HCT116 (cell line): Measurements from ENCODE around the gene AK4. TPM values are rescaled to one million over a fixed set of nuclear protein-coding genes. Genes with fewer than 3 reads are reported as not detected.
A peak's percentile ranks its signal among the peaks of the same experiment; 100 is the strongest.

ENCODE experiments used
- ATAC-seq: fragments of 200-7000 bp; cut with Tn5 transposase; 2 replicates; pipeline ENCODE4 v1.9.1; 2020; ENCODE audit warnings: mild to moderate bottlenecking, moderate library complexity
- BruUV-seq: library from RNA; stranded (reverse); fragments of 400-500 nt; replicated peaks from 2 replicates; lab custom pipeline; 2021; lab: Mats Ljungman, UMichigan
- CTCF ChIA-PET: fragments of 300-600 bp; sonication (Branson Sonifier 250); formaldehyde crosslinking; loops from one replicate; lab custom pipeline; 2021; ENCODE audit warnings: antibody characterized with exemption; lab: Charles Lee
- POLR2A ChIA-PET: fragments of 300-600, 350-600 bp; sonication (Branson Sonifier 250); formaldehyde crosslinking; loops from one replicate; lab custom pipeline; 2021; ENCODE audit warnings: antibody characterized with exemption; lab: Charles Lee
- RAD21 ChIA-PET, 2 experiments: fragments of 300-600 bp; sonication (Branson Sonifier 250); formaldehyde crosslinking; loops; one replicate each; lab custom pipeline; 2023; ENCODE audit warnings: low total read pairs in 2 of 2; ENCODE audit not compliant: uncharacterized antibody in 2 of 2, unreplicated experiment in 2 of 2, low non-redundant PET in 1 of 2; lab: Charles Lee
- DNase-seq: peaks from one replicate; pipeline ENCODE4 v3.0.0-alpha.2; 2010; ENCODE audit warnings: low read depth, low spot score
- H2AFZ ChIP-seq: fragments of 200-600 bp; shearing (Covaris generic), sonication (generic); 2 replicates; pipeline ENCODE4 v1.6.1; 2017; ENCODE audit warnings: low read depth, mixed run types, mixed read lengths, antibody characterized with exemption, low read length; ENCODE audit not compliant: poor library complexity, severe bottlenecking
- H3K27ac ChIP-seq: 2 replicates; pipeline ENCODE4 v1.5.1; 2012; ENCODE audit warnings: low read depth, low read length
- H3K27me3 ChIP-seq: fragments of 200-600 bp; sonication (generic); 2 replicates; pipeline ENCODE4 v1.6.1; 2016; ENCODE audit warnings: mixed run types, low read length, mixed read lengths; ENCODE audit not compliant: insufficient read depth
- H3K36me3 ChIP-seq, 2 experiments: fragments of 200-500 bp in 1 of 2; fragments of 200-600 bp in 1 of 2; sonication (Bioruptor generic) in 1 of 2; sonication (generic) in 1 of 2; 2 replicates each; pipeline versions ENCODE4 v1.5.1 to v1.6.1; 2014 to 2016; ENCODE audit warnings: low read length in 2 of 2, inconsistent platforms in 1 of 2, mixed read lengths in 1 of 2, mixed run types in 1 of 2; ENCODE audit not compliant: insufficient read depth in 2 of 2, control insufficient read depth in 1 of 2
- H3K4me1 ChIP-seq, 2 experiments: fragments of 200-600 bp in 1 of 2; sonication (generic) in 1 of 2; 2 replicates each; pipeline versions ENCODE4 v1.5.1 to v1.6.1; 2012 to 2017; ENCODE audit warnings: low read length in 2 of 2, inconsistent platforms in 1 of 2, mild to moderate bottlenecking in 1 of 2, mixed read lengths in 1 of 2, mixed run types in 1 of 2, moderate library complexity in 1 of 2; ENCODE audit not compliant: insufficient read depth in 2 of 2, control insufficient read depth in 1 of 2
- H3K4me2 ChIP-seq: fragments of 200-600 bp; sonication (generic); 2 replicates; pipeline ENCODE4 v1.6.1; 2017; ENCODE audit warnings: mixed run types, low read length, mixed read lengths
- H3K4me3 ChIP-seq, 2 experiments: fragments of 200-600 bp in 1 of 2; sonication (generic) in 1 of 2; replicated peaks in 1 of 2; 2 replicates each; pipeline ENCODE4 v1.5.1; 2011 to 2016; ENCODE audit warnings: low read length in 2 of 2, control low read depth in 1 of 2, low read depth in 1 of 2, mild to moderate bottlenecking in 1 of 2, mixed read lengths in 1 of 2, mixed run types in 1 of 2
- H3K79me2 ChIP-seq: fragments of 200-600 bp; sonication (generic); 2 replicates; pipeline ENCODE4 v1.6.1; 2017; ENCODE audit warnings: mild to moderate bottlenecking, mixed run types, low read length, moderate library complexity, mixed read lengths; ENCODE audit not compliant: insufficient read depth
- H3K9ac ChIP-seq: fragments of 200-600 bp; sonication (generic); 2 replicates; pipeline ENCODE4 v1.6.1; 2016; ENCODE audit warnings: low read length, mixed read lengths
- H3K9me2 ChIP-seq: fragments of 200-600 bp; sonication (generic), shearing (Covaris generic); 2 replicates; pipeline ENCODE4 v1.6.1; 2017; ENCODE audit warnings: mixed run types, mild to moderate bottlenecking, moderate library complexity; ENCODE audit not compliant: insufficient read depth
- H3K9me3 ChIP-seq, 2 experiments: fragments of 200-500 bp in 1 of 2; fragments of 200-600 bp in 1 of 2; sonication (Bioruptor generic) in 1 of 2; sonication (generic) in 1 of 2; 2 replicates each; pipeline ENCODE4 v1.6.1; 2014 to 2017; ENCODE audit warnings: low read length in 2 of 2, mixed read lengths in 2 of 2, inconsistent platforms in 1 of 2, low read depth in 1 of 2, mild to moderate bottlenecking in 1 of 2, mixed run types in 1 of 2, moderate library complexity in 1 of 2; ENCODE audit not compliant: control insufficient read depth in 1 of 2, insufficient read depth in 1 of 2
- H4K20me1 ChIP-seq: fragments of 200-600 bp; sonication (generic), shearing (Covaris generic); 2 replicates; pipeline ENCODE4 v1.6.1; 2017; ENCODE audit warnings: mixed run types, mild to moderate bottlenecking, moderate library complexity; ENCODE audit not compliant: insufficient read depth
- CBX3 ChIP-seq: IDR thresholded peaks from 2 replicates; pipeline ENCODE4 v1.6.1; 2012; ENCODE audit warnings: low read depth
- CEBPB ChIP-seq: IDR thresholded peaks from 2 replicates; pipeline ENCODE4 v1.6.1; 2012; ENCODE audit warnings: low read depth
- EGR1 ChIP-seq: IDR thresholded peaks from 2 replicates; pipeline ENCODE4 v1.6.1; 2012; ENCODE audit warnings: low read depth
- ELF1 ChIP-seq: IDR thresholded peaks from 2 replicates; pipeline ENCODE4 v1.6.1; 2012; ENCODE audit warnings: low read depth, borderline replicate concordance
- EZH2 ChIP-seq: fragments of 200-600 bp; sonication (generic); IDR thresholded peaks from 2 replicates; pipeline ENCODE4 v1.6.1; 2017; ENCODE audit warnings: antibody characterized with exemption, mixed run types
- EZH2phosphoT487 ChIP-seq: fragments of 200-600 bp; IDR thresholded peaks from 2 replicates; pipeline ENCODE4 v1.6.1; 2018; ENCODE audit warnings: antibody characterized with exemption, borderline replicate concordance
- JUND ChIP-seq: IDR thresholded peaks from 2 replicates; pipeline ENCODE4 v1.6.1; 2012
- POLR2A ChIP-seq: IDR thresholded peaks from 2 replicates; pipeline ENCODE4 v1.7.0; 2011; ENCODE audit warnings: borderline replicate concordance; ENCODE audit not compliant: insufficient read depth, insufficient read length; ENCODE audit errors: extremely low read depth
- RAD21 ChIP-seq: IDR thresholded peaks from 2 replicates; pipeline ENCODE4 v1.6.1; 2012; ENCODE audit warnings: low read depth, mild to moderate bottlenecking
- SIN3A ChIP-seq: IDR thresholded peaks from 2 replicates; pipeline ENCODE4 v1.6.1; 2012; ENCODE audit warnings: low read depth
- SRF ChIP-seq: IDR thresholded peaks from 2 replicates; pipeline ENCODE4 v1.6.1; 2012; ENCODE audit warnings: low read depth
- ZFX ChIP-seq: fragments of 450-650 bp; IDR thresholded peaks from 2 replicates; pipeline ENCODE4 v1.6.1; 2017
- intact Hi-C: fragments of 100-400 bp; cut with micrococcal nuclease; formaldehyde crosslinking; loops from 2 replicates; pipeline ENCODE4 v1.10.0; 2022
- total RNA-seq: library from RNA; stranded (reverse); gene quantifications from one replicate; pipeline ENCODE4 v1.2.1, GENCODE V29; 2021; ENCODE audit not compliant: unreplicated experiment
- TF ChIP-seq, protein P1 (sequence below): IDR thresholded peaks from 2 replicates; pipeline ENCODE4 v1.6.1; 2012
- TF ChIP-seq, protein P2 (sequence below): IDR thresholded peaks from 2 replicates; pipeline ENCODE4 v1.6.1; 2012
- TF ChIP-seq, protein P3 (sequence below), 3 experiments: fragments of 200-600 bp in 1 of 3; sonication (generic) in 1 of 3; IDR thresholded peaks in 2 of 3; conservative IDR thresholded peaks in 1 of 3; 2 replicates each; pipeline ENCODE4 v1.5.1; 2012 to 2017; ENCODE audit warnings: low read depth in 2 of 3, low read length in 2 of 3, antibody characterized with exemption in 1 of 3, borderline replicate concordance in 1 of 3, control low read depth in 1 of 3, mild to moderate bottlenecking in 1 of 3, mixed read lengths in 1 of 3, mixed run types in 1 of 3, moderate library complexity in 1 of 3; ENCODE audit not compliant: insufficient read depth in 1 of 3
- TF ChIP-seq, protein P4 (sequence below): IDR thresholded peaks from 2 replicates; pipeline ENCODE4 v1.6.1; 2011; ENCODE audit warnings: mild to moderate bottlenecking, low read length, moderate library complexity; ENCODE audit not compliant: insufficient replicate concordance; ENCODE audit errors: extremely low read depth

AK4 gene
- total RNA-seq, 1 experiment from 2014 or later, result 51.5 TPM

DNA sequence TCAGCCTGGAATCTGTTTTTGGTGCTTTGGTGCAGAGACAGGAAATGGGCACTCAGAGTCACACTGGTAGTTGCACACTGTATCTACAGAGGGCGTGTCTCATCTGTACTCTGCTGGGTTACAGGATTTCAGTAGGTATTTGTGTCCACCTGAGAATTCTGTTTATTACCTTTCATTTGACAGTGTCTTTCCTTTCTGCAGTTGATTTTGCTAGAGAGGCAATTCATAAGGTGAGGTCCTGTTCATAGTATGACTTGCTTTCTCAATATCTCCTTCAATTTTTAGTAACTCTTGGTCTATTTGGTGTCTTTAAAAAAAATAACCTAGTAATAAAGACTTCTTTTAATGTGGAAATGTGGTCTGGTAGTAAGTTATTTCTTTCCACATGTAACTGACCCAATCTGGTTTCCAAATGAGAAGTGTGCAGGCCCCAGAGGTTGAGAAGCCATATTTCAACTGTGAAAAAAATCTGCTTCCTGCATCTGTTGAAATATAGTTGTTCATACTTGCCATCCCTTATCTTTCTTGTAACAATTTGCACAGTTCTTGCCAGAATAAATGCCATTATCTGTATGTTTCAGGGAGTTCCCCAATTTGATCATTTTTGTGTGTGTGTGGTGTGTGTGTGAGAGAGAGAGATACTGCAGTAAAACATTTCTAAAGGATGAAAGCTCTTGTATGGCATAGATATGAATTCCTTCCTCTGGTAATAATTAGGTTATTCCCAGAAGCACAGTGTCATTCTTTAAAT is 82.9 kb downstream of the AK4 start:
- ATAC-seq (peak; percentile 64), DNase-seq (no peak)
- Histone ChIP-seq H3K4me1 (no peaks in the 10 kb centered on the region), H3K9ac (no peak overlapping the region), H2AFZ (no peak overlapping the region), H3K36me3 (no peaks in the 10 kb centered on the region), H3K9me3 (no peaks in the 10 kb centered on the region), H3K4me2 (no peak overlapping the region), H3K4me3 (no peak overlapping the region), H3K79me2 (no peaks in the 10 kb centered on the region), H4K20me1 (no peaks in the 10 kb centered on the region), H3K27ac (no peak overlapping the region), H3K27me3 (no peaks in the 10 kb centered on the region), H3K9me2 (no peaks in the 10 kb centered on the region)
- TF ChIP-seq CEBPB, result no peak
- no peak for TF ChIP-seq EZH2
- no peak for TF ChIP-seq SIN3A
- no peak for TF ChIP-seq CBX3
- TF ChIP-seq ZFX, result no peak
- ChIA-PET RAD21 (interaction anchor here in 1 of 2 experiments (1.2 kb wide), 1 partner anchor 15 kb away, joined by 3 read pairs; no protein-coding TSS in a partner anchor), CTCF (interaction anchor here (1.5 kb wide), 1 partner anchor 15 kb away, joined by 3 read pairs; no protein-coding TSS in a partner anchor), POLR2A (no interaction called here)
- BruUV-seq, result no TSS peak
- intact Hi-C loops, result loop anchor here (10.0 kb wide), 1 partner anchor 194 kb away; the partner anchor contains the start of genes LEPR and LEPROT

DNA sequence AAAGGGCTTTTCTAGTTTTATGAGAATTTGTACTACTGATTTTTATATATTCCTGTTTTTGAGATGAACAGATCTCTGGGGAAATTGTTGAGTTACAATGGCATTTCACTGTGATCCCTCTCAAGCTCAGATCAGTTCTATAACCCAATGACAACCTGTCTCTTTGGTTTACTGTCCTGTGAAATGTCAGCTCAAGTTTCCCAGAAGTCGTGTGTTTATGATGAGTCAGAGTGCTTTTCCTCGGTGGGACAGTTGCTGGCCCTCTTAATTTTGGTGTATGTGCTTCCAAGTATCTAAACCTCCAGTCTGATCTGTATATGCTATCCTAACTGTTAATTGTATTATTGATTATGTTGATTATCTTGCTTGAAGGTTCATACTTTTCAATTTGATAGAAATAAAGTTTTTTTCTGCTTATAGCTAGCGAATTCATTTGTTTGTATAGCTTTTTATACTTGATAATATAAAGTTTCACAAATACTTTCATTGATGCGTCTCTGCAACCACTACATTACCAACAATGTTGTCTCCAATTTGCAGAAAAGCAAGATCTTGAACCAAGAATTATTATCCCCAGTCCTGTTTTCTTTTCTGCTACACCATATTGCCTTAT is 83.8 kb downstream of the AK4 start:
- ATAC-seq (no peak), DNase-seq (no peak)
- intact Hi-C loops, result loop anchor here (10.0 kb wide), 1 partner anchor 193 kb away; the partner anchor contains the start of genes LEPR and LEPROT
- Histone ChIP-seq H2AFZ (no peak overlapping the region), H3K9ac (no peak overlapping the region), H3K4me1 (no peaks in the 10 kb centered on the region), H3K27me3 (no peaks in the 10 kb centered on the region), H3K36me3 (no peaks in the 10 kb centered on the region), H3K9me3 (no peaks in the 10 kb centered on the region), H3K27ac (no peak overlapping the region), H4K20me1 (no peaks in the 10 kb centered on the region), H3K4me3 (no peak overlapping the region), H3K4me2 (no peak overlapping the region), H3K9me2 (no peaks in the 10 kb centered on the region), H3K79me2 (no peaks in the 10 kb centered on the region)
- POLR2A ChIA-PET, result no interaction called here
- no TSS peak for BruUV-seq
- RAD21 ChIA-PET, result no interaction called here
- CTCF ChIA-PET, result interaction anchor here (1.0 to 1.9 kb wide), 2 partner anchors 169 to 456 kb away, joined by 3 to 7 read pairs; no protein-coding TSS in a partner anchor
- TF ChIP-seq, protein P1, sequence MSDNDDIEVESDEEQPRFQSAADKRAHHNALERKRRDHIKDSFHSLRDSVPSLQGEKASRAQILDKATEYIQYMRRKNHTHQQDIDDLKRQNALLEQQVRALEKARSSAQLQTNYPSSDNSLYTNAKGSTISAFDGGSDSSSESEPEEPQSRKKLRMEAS, result no peak
- TF ChIP-seq SRF (no peak), JUND (no peak), SIN3A (no peak), EGR1 (no peak), ELF1 (no peak), RAD21 (no peak), POLR2A (no peak), EZH2phosphoT487 (no peak), EZH2 (no peak)
- TF ChIP-seq, protein P2, sequence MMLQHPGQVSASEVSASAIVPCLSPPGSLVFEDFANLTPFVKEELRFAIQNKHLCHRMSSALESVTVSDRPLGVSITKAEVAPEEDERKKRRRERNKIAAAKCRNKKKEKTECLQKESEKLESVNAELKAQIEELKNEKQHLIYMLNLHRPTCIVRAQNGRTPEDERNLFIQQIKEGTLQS, result no peak
- TF ChIP-seq, protein P3, sequence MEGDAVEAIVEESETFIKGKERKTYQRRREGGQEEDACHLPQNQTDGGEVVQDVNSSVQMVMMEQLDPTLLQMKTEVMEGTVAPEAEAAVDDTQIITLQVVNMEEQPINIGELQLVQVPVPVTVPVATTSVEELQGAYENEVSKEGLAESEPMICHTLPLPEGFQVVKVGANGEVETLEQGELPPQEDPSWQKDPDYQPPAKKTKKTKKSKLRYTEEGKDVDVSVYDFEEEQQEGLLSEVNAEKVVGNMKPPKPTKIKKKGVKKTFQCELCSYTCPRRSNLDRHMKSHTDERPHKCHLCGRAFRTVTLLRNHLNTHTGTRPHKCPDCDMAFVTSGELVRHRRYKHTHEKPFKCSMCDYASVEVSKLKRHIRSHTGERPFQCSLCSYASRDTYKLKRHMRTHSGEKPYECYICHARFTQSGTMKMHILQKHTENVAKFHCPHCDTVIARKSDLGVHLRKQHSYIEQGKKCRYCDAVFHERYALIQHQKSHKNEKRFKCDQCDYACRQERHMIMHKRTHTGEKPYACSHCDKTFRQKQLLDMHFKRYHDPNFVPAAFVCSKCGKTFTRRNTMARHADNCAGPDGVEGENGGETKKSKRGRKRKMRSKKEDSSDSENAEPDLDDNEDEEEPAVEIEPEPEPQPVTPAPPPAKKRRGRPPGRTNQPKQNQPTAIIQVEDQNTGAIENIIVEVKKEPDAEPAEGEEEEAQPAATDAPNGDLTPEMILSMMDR (IDR thresholded peaks at IDR 0.05 in 2 of 3, conservative IDR thresholded peaks at IDR 0.05 in 1 of 3; ENCODE audit: borderline replicate concordance in 1 of 3, insufficient read depth in 1 of 3, low read depth in 2 of 3, low read length in 2 of 3), result no peak
- TF ChIP-seq, protein P4, sequence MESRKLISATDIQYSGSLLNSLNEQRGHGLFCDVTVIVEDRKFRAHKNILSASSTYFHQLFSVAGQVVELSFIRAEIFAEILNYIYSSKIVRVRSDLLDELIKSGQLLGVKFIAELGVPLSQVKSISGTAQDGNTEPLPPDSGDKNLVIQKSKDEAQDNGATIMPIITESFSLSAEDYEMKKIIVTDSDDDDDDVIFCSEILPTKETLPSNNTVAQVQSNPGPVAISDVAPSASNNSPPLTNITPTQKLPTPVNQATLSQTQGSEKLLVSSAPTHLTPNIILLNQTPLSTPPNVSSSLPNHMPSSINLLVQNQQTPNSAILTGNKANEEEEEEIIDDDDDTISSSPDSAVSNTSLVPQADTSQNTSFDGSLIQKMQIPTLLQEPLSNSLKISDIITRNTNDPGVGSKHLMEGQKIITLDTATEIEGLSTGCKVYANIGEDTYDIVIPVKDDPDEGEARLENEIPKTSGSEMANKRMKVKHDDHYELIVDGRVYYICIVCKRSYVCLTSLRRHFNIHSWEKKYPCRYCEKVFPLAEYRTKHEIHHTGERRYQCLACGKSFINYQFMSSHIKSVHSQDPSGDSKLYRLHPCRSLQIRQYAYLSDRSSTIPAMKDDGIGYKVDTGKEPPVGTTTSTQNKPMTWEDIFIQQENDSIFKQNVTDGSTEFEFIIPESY, result no peak
